Measurements from ENCODE around the gene OR10H1.
"Not testable (repeated sequence)": the region's sequence is repeated elsewhere in the genome, so short reads cannot be mapped to it uniquely, and the experiment has no call there.

DNA sequence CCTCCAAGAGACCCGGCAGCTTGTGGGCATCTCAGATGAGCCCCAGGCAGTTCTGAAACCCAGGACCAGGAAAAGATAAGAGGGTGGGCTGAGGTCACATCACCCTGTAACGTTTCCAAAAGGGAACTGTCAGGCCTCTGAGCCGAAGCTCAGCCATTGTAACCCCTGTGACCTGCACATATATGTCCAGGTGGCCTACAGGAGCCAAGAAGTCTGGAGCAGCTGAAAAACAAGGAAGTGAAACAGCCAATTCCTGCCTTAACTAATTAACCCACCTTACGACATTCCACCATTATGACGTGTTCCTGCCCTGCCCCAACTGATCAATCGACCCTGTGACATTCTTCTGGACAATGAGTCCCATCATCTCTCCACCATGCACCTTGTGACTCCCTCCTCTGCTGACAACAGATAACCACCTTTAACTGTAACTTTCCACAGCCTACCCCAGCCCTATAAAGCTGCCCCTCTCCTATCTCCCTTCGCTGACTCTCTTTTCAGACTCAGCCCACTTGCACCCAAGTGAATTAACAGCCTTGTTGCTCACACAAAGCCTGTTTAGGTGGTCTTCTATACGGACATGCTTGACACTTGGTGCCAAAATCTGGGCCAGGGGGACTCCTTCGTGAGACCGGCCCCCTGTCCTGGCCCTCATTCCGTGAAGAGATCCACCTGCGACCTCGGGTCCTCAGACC, 13.3 kb upstream of the OR10H1 start:
- not testable (repeated sequence) for TF ChIP-seq CTCF (IDR thresholded peaks at IDR 0.05); TEAD4 (IDR thresholded peaks at IDR 0.05; ENCODE audit: borderline replicate concordance, insufficient read depth); EP300 (IDR thresholded peaks at IDR 0.05; ENCODE audit: borderline replicate concordance in 1 of 2, low read depth in 1 of 2, low read length in 1 of 2); RAD21 (IDR thresholded peaks at IDR 0.05; ENCODE audit: low read length); REST (IDR thresholded peaks at IDR 0.05; ENCODE audit: low read depth, low read length)
- TF ChIP-seq, protein P1, sequence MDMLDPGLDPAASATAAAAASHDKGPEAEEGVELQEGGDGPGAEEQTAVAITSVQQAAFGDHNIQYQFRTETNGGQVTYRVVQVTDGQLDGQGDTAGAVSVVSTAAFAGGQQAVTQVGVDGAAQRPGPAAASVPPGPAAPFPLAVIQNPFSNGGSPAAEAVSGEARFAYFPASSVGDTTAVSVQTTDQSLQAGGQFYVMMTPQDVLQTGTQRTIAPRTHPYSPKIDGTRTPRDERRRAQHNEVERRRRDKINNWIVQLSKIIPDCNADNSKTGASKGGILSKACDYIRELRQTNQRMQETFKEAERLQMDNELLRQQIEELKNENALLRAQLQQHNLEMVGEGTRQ (IDR thresholded peaks at IDR 0.05; ENCODE audit: borderline replicate concordance, low read depth, low read length) = not testable (repeated sequence)

Data from SK-N-SH (cell line).